ENCODE measurements around the gene EPHA7.

GRCh38 chr6:93193868-93194267, 225.5 kb downstream of the EPHA7 start:
- TF ChIP-seq EP300 (IDR thresholded peaks at IDR 0.05; ENCODE audit: borderline replicate concordance in 1 of 2, low read depth in 1 of 2, low read length in 1 of 2), result no peak
- no peak for TF ChIP-seq MXI1 (IDR thresholded peaks at IDR 0.05; ENCODE audit: low read depth, low read length)
- no peak for TF ChIP-seq CTCF (IDR thresholded peaks at IDR 0.05)
- TF ChIP-seq EZH2phosphoT487 (IDR thresholded peaks at IDR 0.05; ENCODE audit: borderline replicate concordance, low read depth), result no peak
- no peak for TF ChIP-seq POLR2AphosphoS5 (IDR thresholded peaks at IDR 0.05; ENCODE audit: low read depth, low read length)
- no peak for TF ChIP-seq RAD21 (IDR thresholded peaks at IDR 0.05; ENCODE audit: low read length)
- TF ChIP-seq, protein P1, sequence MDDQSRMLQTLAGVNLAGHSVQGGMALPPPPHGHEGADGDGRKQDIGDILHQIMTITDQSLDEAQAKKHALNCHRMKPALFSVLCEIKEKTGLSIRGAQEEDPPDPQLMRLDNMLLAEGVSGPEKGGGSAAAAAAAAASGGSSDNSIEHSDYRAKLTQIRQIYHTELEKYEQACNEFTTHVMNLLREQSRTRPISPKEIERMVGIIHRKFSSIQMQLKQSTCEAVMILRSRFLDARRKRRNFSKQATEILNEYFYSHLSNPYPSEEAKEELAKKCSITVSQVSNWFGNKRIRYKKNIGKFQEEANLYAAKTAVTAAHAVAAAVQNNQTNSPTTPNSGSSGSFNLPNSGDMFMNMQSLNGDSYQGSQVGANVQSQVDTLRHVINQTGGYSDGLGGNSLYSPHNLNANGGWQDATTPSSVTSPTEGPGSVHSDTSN (IDR thresholded peaks at IDR 0.05), result no peak

All from SK-N-SH (cell line).